PFSK-1 (cell line): ENCODE measurements around the gene ZDHHC14.

ENCODE experiments used
- FOXP2 ChIP-seq: optimal IDR thresholded peaks from 2 replicates; pipeline ENCODE3; 2011; ENCODE audit warnings: borderline replicate concordance, control low read depth, inconsistent platforms; ENCODE audit not compliant: insufficient read depth; ENCODE audit errors: extremely low read length, extremely low read depth
- POLR2AphosphoS5 ChIP-seq: IDR thresholded peaks from 2 replicates; pipeline ENCODE4 v1.6.1; 2012; ENCODE audit warnings: low read depth, mild to moderate bottlenecking, control low read depth, low read length, moderate library complexity
- SIN3A ChIP-seq: IDR thresholded peaks from 2 replicates; pipeline ENCODE4 v1.6.1; 2012; ENCODE audit warnings: mild to moderate bottlenecking, low read length, moderate library complexity, borderline replicate concordance; ENCODE audit not compliant: insufficient read depth
- TAF1 ChIP-seq: IDR thresholded peaks from 2 replicates; pipeline ENCODE4 v1.6.1; 2012; ENCODE audit warnings: low read length, control low read depth, borderline replicate concordance; ENCODE audit not compliant: insufficient read depth
- TF ChIP-seq, protein P1 (sequence below), 2 experiments: IDR thresholded peaks; 2 replicates each; pipeline versions ENCODE4 v1.6.1 to v1.8.0; 2011 to 2012; ENCODE audit warnings: low read depth in 2 of 2, low read length in 2 of 2, control low read depth in 1 of 2, inconsistent platforms in 1 of 2, mild to moderate bottlenecking in 1 of 2, moderate library complexity in 1 of 2; ENCODE audit not compliant: insufficient read depth in 1 of 2

Gene ZDHHC14

GRCh38 chr6:157718503-157719187, 337.7 kb downstream of the ZDHHC14 start:
- TF ChIP-seq FOXP2: no peak
- TF ChIP-seq, protein P1, sequence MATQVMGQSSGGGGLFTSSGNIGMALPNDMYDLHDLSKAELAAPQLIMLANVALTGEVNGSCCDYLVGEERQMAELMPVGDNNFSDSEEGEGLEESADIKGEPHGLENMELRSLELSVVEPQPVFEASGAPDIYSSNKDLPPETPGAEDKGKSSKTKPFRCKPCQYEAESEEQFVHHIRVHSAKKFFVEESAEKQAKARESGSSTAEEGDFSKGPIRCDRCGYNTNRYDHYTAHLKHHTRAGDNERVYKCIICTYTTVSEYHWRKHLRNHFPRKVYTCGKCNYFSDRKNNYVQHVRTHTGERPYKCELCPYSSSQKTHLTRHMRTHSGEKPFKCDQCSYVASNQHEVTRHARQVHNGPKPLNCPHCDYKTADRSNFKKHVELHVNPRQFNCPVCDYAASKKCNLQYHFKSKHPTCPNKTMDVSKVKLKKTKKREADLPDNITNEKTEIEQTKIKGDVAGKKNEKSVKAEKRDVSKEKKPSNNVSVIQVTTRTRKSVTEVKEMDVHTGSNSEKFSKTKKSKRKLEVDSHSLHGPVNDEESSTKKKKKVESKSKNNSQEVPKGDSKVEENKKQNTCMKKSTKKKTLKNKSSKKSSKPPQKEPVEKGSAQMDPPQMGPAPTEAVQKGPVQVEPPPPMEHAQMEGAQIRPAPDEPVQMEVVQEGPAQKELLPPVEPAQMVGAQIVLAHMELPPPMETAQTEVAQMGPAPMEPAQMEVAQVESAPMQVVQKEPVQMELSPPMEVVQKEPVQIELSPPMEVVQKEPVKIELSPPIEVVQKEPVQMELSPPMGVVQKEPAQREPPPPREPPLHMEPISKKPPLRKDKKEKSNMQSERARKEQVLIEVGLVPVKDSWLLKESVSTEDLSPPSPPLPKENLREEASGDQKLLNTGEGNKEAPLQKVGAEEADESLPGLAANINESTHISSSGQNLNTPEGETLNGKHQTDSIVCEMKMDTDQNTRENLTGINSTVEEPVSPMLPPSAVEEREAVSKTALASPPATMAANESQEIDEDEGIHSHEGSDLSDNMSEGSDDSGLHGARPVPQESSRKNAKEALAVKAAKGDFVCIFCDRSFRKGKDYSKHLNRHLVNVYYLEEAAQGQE (IDR thresholded peaks at IDR 0.05; ENCODE audit: insufficient read depth in 1 of 2, low read depth in 2 of 2, low read length in 2 of 2): no peak
- no peak for TF ChIP-seq TAF1
- TF ChIP-seq SIN3A: no peak
- TF ChIP-seq POLR2AphosphoS5: no peak

- TF ChIP-seq POLR2AphosphoS5: no peak
- no peak for TF ChIP-seq FOXP2
- no peak for TF ChIP-seq SIN3A
- TF ChIP-seq, protein P1 (IDR thresholded peaks at IDR 0.05; ENCODE audit: insufficient read depth in 1 of 2, low read depth in 2 of 2, low read length in 2 of 2): no peak
- TF ChIP-seq TAF1: no peak
Observed at GRCh38 chr6:157721426-157721825, 340.4 kb downstream of the ZDHHC14 start.

GRCh38 chr6:157721830-157722229, 340.8 kb downstream of the ZDHHC14 start:
- no peak for TF ChIP-seq TAF1
- no peak for TF ChIP-seq SIN3A
- TF ChIP-seq POLR2AphosphoS5: no peak
- TF ChIP-seq, protein P1 (IDR thresholded peaks at IDR 0.05; ENCODE audit: insufficient read depth in 1 of 2, low read depth in 2 of 2, low read length in 2 of 2): no peak
- TF ChIP-seq FOXP2: no peak

DNA sequence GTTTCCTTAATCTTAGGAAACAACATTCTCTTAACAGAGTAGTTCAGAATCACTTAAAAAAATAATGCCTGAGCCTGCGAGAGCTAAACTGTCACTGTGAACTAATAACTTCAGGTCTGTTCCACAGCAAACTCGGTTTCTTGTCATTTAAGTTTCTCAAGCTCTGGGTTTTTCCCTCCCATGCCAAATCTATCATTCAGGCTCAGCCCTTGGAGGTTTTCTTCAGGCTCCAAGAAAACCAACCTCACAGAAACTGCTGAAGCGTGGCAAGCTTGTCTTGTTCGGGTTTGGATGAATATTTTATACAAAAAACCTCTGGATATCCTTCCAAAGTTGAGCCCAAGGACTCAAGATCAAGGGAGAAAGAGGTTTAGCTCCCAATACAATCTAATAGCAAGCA, 342.4 kb downstream of the ZDHHC14 start:
- TF ChIP-seq, protein P1 (IDR thresholded peaks at IDR 0.05; ENCODE audit: insufficient read depth in 1 of 2, low read depth in 2 of 2, low read length in 2 of 2): no peak
- TF ChIP-seq TAF1 (no peak), POLR2AphosphoS5 (no peak), SIN3A (no peak), FOXP2 (no peak)
